Stomach (tissue), 9 donors: Measurements from ENCODE around the gene SRSF3. TPM values are rescaled to one million over a fixed set of nuclear protein-coding genes. Genes with fewer than 3 reads are reported as not detected.
"Not testable (repeated sequence)": the region's sequence is repeated elsewhere in the genome, so short reads cannot be mapped to it uniquely, and the experiment has no call there.

ENCODE experiments used
- DNase-seq, 2 donors: peaks; one replicate each; pipeline versions ENCODE4 v3.0.0 to v3.0.0-alpha.2; 2013 to 2019
- H3K27ac ChIP-seq, 5 donors: fragments of 200-600 bp in 4 of 5; sonication (generic) in 4 of 5; one replicate each; pipeline ENCODE4 v1.5.1; 2013 to 2019; ENCODE audit warnings: mild to moderate bottlenecking in 1 of 5, moderate library complexity in 1 of 5
- H3K27me3 ChIP-seq, 3 donors: fragments of 200-600 bp; sonication (generic); one replicate each; pipeline ENCODE4 v1.5.1; 2017 to 2019; ENCODE audit warnings: mixed run types in 1 of 3
- H3K36me3 ChIP-seq, 4 donors: fragments of 200-600 bp; sonication (generic); 1 replicate in 3 of 4; 2 replicates in 1 of 4; pipeline ENCODE4 v1.5.1; 2016 to 2019
- H3K4me1 ChIP-seq, 4 donors: fragments of 200-600 bp; sonication (generic); one replicate each; pipeline ENCODE4 v1.5.1; 2016 to 2019
- H3K4me3 ChIP-seq, 4 donors: fragments of 200-600 bp; sonication (generic) in 3 of 4; one replicate each; pipeline ENCODE4 v1.5.1; 2016 to 2019; ENCODE audit warnings: mild to moderate bottlenecking in 1 of 4
- H3K9me3 ChIP-seq, 4 donors: fragments of 200-600 bp; sonication (generic); one replicate each; pipeline ENCODE4 v1.5.1; 2016 to 2019
- EP300 ChIP-seq: sonication (generic); formaldehyde crosslinking; IDR thresholded peaks from one replicate; pipeline ENCODE4 v1.6.1; 2017; ENCODE audit warnings: antibody characterized with exemption
- POLR2A ChIP-seq, 4 donors: fragments of 450-650 bp; IDR thresholded peaks; one replicate each; pipeline ENCODE4 v1.6.1; 2016; ENCODE audit warnings: antibody characterized with exemption in 4 of 4, control low read depth in 2 of 4, mild to moderate bottlenecking in 1 of 4, moderate library complexity in 1 of 4
- POLR2AphosphoS5 ChIP-seq, 3 donors: sonication (generic); formaldehyde crosslinking; IDR thresholded peaks; one replicate each; pipeline ENCODE4 v1.6.1; 2016; ENCODE audit warnings: antibody characterized with exemption in 3 of 3
- WGBS, 5 donors: extraction: QIAGEN DNeasy Blood & Tissue Kit in 3 of 5; methylation state at CpG; one replicate each; pipeline versions ENCODE4 v1.1.5 to v1.1.7; 2013 to 2018; 5-methylcytosine and 5-hydroxymethylcytosine counted together
- intact Hi-C: fragments of 100-400 bp; cut with DNase I; formaldehyde crosslinking; loops from one replicate; pipeline ENCODE4 v1.15.1; 2023; ENCODE audit warnings: low total_unique reads
- polyA plus RNA-seq, 3 donors: library from polyadenylated mRNA; stranded (reverse); fragments of 200-250 nt; gene quantifications; one replicate each; pipeline ENCODE4 v1.2.3, GENCODE V29; 2013
- small RNA-seq, 4 donors: library from RNA; depleted of rRNA; stranded (forward); fragments of <200 nt; gene quantifications; one replicate each; pipeline ENCODE3, GENCODE V24; 2016
- total RNA-seq, 5 donors: library from RNA; depleted of rRNA; stranded (reverse); fragments of >200 nt; gene quantifications; one replicate each; pipeline versions ENCODE4 v1.1.0 to v1.2.3, GENCODE V29; 2014 to 2016
- TF ChIP-seq, protein P1 (sequence below), 7 experiments: fragments of 450-650 bp in 4 of 7; fragments of 200-600 bp in 3 of 7; sonication (generic) in 3 of 7; IDR thresholded peaks; one replicate each; pipeline ENCODE4 v1.5.1; 2016 to 2019; ENCODE audit warnings: antibody characterized with exemption in 7 of 7, control low read depth in 2 of 7, mild to moderate bottlenecking in 1 of 7
- donor health status: healthy with polysubstance abuse.
- donor health status: Bipolar disorder and iron deficiency.
- donor health status: healthy.

SRSF3 gene
- total and polyA plus RNA-seq, 8 donors: 77.2 to 250 (median 146) TPM

DNA sequence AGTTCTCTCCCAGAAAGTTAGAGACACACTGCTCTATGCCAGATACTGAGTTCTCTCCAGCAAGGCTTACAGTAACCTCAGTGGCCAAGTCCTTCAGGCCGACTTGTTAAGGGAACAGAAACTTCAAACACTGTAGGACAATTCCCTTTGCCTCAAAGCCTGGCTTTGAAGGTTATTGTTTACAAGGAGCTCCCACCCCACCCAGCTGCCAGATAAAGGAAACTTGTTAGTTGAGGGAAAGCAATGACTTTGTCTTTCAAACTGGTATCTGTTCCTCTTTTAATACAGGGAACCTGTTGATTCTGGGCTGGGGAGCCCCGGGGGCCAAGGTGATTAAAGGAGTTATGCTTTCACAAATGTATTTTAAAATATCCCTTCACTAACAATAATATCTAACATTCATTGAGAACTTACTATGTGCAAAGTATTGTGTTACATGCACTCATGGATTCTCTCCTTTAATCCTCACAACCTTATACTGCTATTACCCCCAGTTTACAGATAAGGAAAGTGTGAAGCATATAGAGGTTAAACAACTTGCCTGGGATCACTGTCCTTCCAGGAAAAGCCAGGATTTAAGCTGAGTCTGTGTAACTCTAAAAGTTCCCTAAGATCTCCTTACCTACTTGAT, 56.8 kb downstream of the SRSF3 start:
- Histone ChIP-seq H3K36me3 (no peaks in the 10 kb centered on the region), H3K9me3 (no peaks in the 10 kb centered on the region), H3K27ac (no peak overlapping the region), H3K4me1 (peaks cover 0 to 8% (median 0%) of the 10 kb centered on the region in 4 donors), H3K4me3 (no peak overlapping the region), H3K27me3 (no peaks in the 10 kb centered on the region)
- TF ChIP-seq POLR2AphosphoS5 (IDR thresholded peaks at IDR 0.05) (no peak), EP300 (no peak), POLR2A (IDR thresholded peaks at IDR 0.05) (no peak)
- TF ChIP-seq, protein P1, sequence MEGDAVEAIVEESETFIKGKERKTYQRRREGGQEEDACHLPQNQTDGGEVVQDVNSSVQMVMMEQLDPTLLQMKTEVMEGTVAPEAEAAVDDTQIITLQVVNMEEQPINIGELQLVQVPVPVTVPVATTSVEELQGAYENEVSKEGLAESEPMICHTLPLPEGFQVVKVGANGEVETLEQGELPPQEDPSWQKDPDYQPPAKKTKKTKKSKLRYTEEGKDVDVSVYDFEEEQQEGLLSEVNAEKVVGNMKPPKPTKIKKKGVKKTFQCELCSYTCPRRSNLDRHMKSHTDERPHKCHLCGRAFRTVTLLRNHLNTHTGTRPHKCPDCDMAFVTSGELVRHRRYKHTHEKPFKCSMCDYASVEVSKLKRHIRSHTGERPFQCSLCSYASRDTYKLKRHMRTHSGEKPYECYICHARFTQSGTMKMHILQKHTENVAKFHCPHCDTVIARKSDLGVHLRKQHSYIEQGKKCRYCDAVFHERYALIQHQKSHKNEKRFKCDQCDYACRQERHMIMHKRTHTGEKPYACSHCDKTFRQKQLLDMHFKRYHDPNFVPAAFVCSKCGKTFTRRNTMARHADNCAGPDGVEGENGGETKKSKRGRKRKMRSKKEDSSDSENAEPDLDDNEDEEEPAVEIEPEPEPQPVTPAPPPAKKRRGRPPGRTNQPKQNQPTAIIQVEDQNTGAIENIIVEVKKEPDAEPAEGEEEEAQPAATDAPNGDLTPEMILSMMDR (IDR thresholded peaks at IDR 0.05): no peak
- intact Hi-C loops: no loop called here
- 14 to 26% (median 16%) methylated on average over 2 of the region's 2 CpGs for WGBS, 5 donors
- DNase-seq: peak in 1 of 2 donors; percentile 62

DNA sequence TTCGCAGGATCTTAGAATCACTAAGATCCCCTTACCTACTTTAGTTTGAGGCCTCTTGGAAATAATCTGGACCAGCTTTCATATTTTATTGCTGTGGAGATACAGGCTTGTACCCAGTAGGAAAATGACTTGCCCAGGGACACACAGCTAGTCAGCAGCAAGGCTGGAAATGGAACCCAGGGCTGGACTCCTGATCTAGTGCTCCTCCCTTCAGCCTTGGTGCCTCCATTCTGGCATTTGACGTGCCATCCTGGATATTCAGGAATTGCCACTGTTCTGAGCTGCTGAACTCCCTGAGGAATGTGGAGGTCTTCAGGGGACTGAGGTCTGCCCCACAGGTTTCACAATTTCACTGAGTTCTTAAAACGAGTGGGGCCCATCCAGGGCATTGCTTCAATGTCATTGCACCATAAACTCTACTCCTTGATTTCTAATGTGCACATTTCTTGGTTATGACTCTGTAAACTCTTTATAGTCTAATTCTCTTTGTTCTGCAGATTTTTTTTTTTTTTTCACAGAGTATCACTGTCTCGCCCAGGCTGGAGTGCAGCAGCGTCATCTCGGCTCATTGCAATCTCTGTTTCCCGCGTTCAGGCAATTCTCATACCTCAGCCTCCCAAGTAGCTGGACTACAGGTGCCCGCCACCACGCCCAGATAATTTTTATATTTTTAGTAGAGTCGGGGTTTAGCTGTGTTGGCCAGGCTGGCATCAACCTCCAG, 57.7 kb downstream of the SRSF3 start:
- H3K4me1 ChIP-seq: peaks cover 0 to 8% (median 0%) of the 10 kb centered on the region in 4 donors
- 88 to 95% (median 94%) methylated on average over 11 of the region's 11 CpGs for WGBS, 5 donors
- TF ChIP-seq POLR2A (IDR thresholded peaks at IDR 0.05): no peak
- no peak for TF ChIP-seq EP300
- TF ChIP-seq, protein P1 (IDR thresholded peaks at IDR 0.05): no peak
- no peak for TF ChIP-seq POLR2AphosphoS5 (IDR thresholded peaks at IDR 0.05)
- no peak overlapping the region for H3K27ac ChIP-seq
- no peak overlapping the region for H3K4me3 ChIP-seq
- no peak for DNase-seq
- H3K27me3 ChIP-seq: no peaks in the 10 kb centered on the region
- no peaks in the 10 kb centered on the region for H3K9me3 ChIP-seq
- intact Hi-C loops: no loop called here
- no peaks in the 10 kb centered on the region for H3K36me3 ChIP-seq

DNA sequence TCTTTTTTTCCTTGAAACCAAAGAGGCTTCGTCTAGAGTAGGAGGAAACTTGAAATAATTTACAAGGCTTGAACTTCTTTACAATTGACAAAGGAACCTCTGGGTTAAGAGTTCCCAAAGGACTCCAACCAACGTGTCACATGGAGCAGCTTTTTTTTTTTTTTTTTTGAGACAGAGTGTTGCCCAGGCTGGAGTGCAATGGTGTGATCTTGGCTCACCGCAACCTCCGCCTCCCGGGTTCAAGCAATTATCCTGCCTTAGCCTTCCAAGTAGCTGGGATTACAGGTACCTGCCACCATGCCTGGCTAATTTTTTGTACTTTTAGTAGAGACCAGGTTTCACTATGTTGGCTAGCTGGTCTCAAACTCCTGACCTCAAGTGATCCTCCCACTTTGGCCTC, 60.3 kb downstream of the SRSF3 start:
- H3K4me3 ChIP-seq, intact Hi-C loops, DNase-seq, H3K9me3 ChIP-seq, H3K36me3 ChIP-seq, H3K27me3 ChIP-seq, H3K4me1 ChIP-seq, H3K27ac ChIP-seq: not testable (repeated sequence)
- WGBS, 5 donors: 77 to 90% (median 86%) methylated on average over 2 to 5 of the region's 5 CpGs

Small RNAs within 50 kb of the gene (small RNA-seq; reads per million reads assigned to genes)
- gene MIR3925: 0 to 0.53 (median 0) reads per million in 4 donors
- gene RNU1-88P: 0 to 1.2 (median 0.27) reads per million in 4 donors

Other genes starting within 250 kb of the SRSF3 start
- gene ETV7, start 206.7 kb upstream of the SRSF3 start, total RNA-seq: 10 to 100 TPM in 1 of 5 donors, 1 to 10 TPM in 2, under 1 TPM in 1, not detected in 1; 0.37 to 20.4 (median 3.1) TPM
- 1 to 10 TPM; 2.6 to 7.9 (median 7.1) TPM for gene ETV7, start 206.7 kb upstream of the SRSF3 start, polyA plus RNA-seq
- gene PXT1, start 151.5 kb upstream of the SRSF3 start, total RNA-seq: not detected
- not detected for gene PXT1, start 151.5 kb upstream of the SRSF3 start, polyA plus RNA-seq
- 10 to 100 TPM; 18.4 to 72.7 (median 20.3) TPM for gene KCTD20, start 151.4 kb upstream of the SRSF3 start, total RNA-seq
- 10 to 100 TPM; 10.3 to 20.4 (median 16.3) TPM for gene KCTD20, start 151.4 kb upstream of the SRSF3 start, polyA plus RNA-seq
- gene STK38, start 46.9 kb upstream of the SRSF3 start, total RNA-seq: 10 to 100 TPM; 20.4 to 63.7 (median 26.3) TPM
- gene STK38, start 46.9 kb upstream of the SRSF3 start, polyA plus RNA-seq: 10 to 100 TPM; 14.1 to 24.9 (median 19.1) TPM
- gene CDKN1A, start 84.4 kb downstream of the SRSF3 start, total RNA-seq: 100 to 1,000 TPM in 1 of 5 donors, 10 to 100 TPM in 4; 41.4 to 116 (median 47.3) TPM
- 100 to 1,000 TPM in 1 of 3 donors, 10 to 100 TPM in 2; 36.5 to 118 (median 75.5) TPM for gene CDKN1A, start 84.4 kb downstream of the SRSF3 start, polyA plus RNA-seq
- 1 to 10 TPM in 1 of 5 donors, under 1 TPM in 1, not detected in 3; 0.37 to 2.5 TPM for gene RAB44, start 103.5 kb downstream of the SRSF3 start, total RNA-seq
- under 1 TPM; 0.15 to 0.23 (median 0.19) TPM for gene RAB44, start 103.5 kb downstream of the SRSF3 start, polyA plus RNA-seq
- gene CPNE5, start 245.1 kb downstream of the SRSF3 start, total RNA-seq: 10 to 100 TPM in 2 of 5 donors, 1 to 10 TPM in 2, not detected in 1; 1.2 to 15.9 (median 6.7) TPM
- 1 to 10 TPM; 1.5 to 2.4 (median 1.7) TPM for gene CPNE5, start 245.1 kb downstream of the SRSF3 start, polyA plus RNA-seq